Measurements from ENCODE around the gene LHX6.

The LHX6 gene

GRCh38 chr9:122228568-122229484 is at the start of gene LHX6:
LHX6 (minus strand) TSS chr9:122228957; CDS start chr9:122228740, 217 bp downstream.
- no peak for DNase-seq

GRCh38 chr9:122277285-122277897 is 48.6 kb upstream of the LHX6 start:
- DNase-seq = no peak

GRCh38 chr9:122276096-122276495 is 47.3 kb upstream of the LHX6 start:
- no peak for DNase-seq

GRCh38 chr9:122274055-122274454 is 45.3 kb upstream of the LHX6 start:
- no peak for DNase-seq

- no peak for DNase-seq
Observed at GRCh38 chr9:122268041-122268814, 39.5 kb upstream of the LHX6 start.

- DNase-seq = peak; percentile 85
Observed at GRCh38 chr9:122265149-122265915, 36.6 kb upstream of the LHX6 start.

GRCh38 chr9:122264360-122265148 is 35.8 kb upstream of the LHX6 start, which contains the start of the genes MRRF and RBM18:
MRRF (plus strand) TSS chr9:122264882; CDS start chr9:122270892, 6,010 bp downstream.
RBM18 (minus strand) TSS chr9:122264840; CDS start chr9:122261492, 3,348 bp downstream.
- peak; percentile 94 for DNase-seq

- peak; percentile 53 for DNase-seq
Observed at GRCh38 chr9:122263699-122264349, 35.1 kb upstream of the LHX6 start.

- no peak for DNase-seq
Observed at GRCh38 chr9:122262073-122262472, 33.3 kb upstream of the LHX6 start.

GRCh38 chr9:122261469-122261881 is 32.7 kb upstream of the LHX6 start:
- DNase-seq = no peak

GRCh38 chr9:122258886-122259415 is 30.2 kb upstream of the LHX6 start:
- DNase-seq = no peak

- DNase-seq = no peak
Observed at GRCh38 chr9:122256206-122256605, 27.4 kb upstream of the LHX6 start.

- no peak for DNase-seq
Observed at GRCh38 chr9:122254761-122255160, 26.0 kb upstream of the LHX6 start.

- DNase-seq = no peak
Observed at GRCh38 chr9:122252796-122253195, 24.0 kb upstream of the LHX6 start.

GRCh38 chr9:122251351-122251750 is 22.6 kb upstream of the LHX6 start:
- no peak for DNase-seq

GRCh38 chr9:122248448-122248865 is 19.7 kb upstream of the LHX6 start:
- no peak for DNase-seq

- no peak for DNase-seq
Observed at GRCh38 chr9:122246666-122247065, 17.9 kb upstream of the LHX6 start.

GRCh38 chr9:122244349-122244748 is 15.6 kb upstream of the LHX6 start:
- no peak for DNase-seq

GRCh38 chr9:122239722-122240121 is 11.0 kb upstream of the LHX6 start:
- DNase-seq = no peak

GRCh38 chr9:122236681-122237080 is 7.9 kb upstream of the LHX6 start:
- DNase-seq = no peak
